ENCODE data around the gene COL5A1. TPM values are rescaled to one million over a fixed set of nuclear protein-coding genes. Genes with fewer than 3 reads are reported as not detected.

Gene COL5A1
- total and polyA plus RNA-seq, 2 donors from 2014 or later, result 2.4 to 23.8 TPM

DNA sequence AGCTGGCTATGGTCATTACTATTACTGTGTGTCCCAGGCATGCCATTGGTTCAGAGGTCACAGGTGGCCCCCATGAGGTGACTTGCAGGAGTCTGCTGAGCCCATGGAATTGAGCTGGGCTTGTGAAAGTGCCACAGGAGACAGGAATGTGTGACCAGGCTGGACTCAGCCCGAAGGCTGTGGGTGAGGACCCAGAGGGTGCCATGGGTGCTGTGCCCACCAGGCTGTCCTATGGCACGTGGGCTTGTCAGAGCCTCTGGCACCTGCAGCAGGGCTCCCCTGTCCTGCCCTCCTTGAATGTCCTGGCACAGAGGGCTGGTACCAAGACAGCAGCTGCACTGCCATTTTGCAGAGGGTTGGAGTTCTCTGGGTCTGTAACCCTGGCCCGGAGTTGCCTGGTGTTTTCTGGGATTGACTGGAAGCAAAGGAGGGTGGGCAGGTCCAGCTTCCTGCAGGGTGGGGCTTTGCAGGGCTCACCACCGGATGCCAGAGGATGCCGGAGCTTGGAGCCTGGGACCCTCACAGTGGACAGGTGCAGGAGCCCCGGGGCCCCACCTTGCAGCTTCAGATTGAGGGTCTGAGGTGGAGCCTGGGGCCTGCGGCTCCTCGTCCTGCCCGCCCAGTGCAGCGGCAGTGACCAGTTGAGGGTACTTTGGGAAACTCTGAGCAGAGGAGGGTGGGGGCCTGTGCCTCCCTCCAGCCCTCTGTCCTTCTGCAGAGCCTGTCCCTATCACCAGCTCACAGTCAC is 14.2 kb downstream of the COL5A1 start:
- TF ChIP-seq, protein P1, sequence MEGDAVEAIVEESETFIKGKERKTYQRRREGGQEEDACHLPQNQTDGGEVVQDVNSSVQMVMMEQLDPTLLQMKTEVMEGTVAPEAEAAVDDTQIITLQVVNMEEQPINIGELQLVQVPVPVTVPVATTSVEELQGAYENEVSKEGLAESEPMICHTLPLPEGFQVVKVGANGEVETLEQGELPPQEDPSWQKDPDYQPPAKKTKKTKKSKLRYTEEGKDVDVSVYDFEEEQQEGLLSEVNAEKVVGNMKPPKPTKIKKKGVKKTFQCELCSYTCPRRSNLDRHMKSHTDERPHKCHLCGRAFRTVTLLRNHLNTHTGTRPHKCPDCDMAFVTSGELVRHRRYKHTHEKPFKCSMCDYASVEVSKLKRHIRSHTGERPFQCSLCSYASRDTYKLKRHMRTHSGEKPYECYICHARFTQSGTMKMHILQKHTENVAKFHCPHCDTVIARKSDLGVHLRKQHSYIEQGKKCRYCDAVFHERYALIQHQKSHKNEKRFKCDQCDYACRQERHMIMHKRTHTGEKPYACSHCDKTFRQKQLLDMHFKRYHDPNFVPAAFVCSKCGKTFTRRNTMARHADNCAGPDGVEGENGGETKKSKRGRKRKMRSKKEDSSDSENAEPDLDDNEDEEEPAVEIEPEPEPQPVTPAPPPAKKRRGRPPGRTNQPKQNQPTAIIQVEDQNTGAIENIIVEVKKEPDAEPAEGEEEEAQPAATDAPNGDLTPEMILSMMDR (IDR thresholded peaks at IDR 0.05; ENCODE audit: borderline replicate concordance, extremely low read depth, insufficient read depth), result no peak
- DNase-seq, result peak in 1 of 5 donors; percentile 63

DNA sequence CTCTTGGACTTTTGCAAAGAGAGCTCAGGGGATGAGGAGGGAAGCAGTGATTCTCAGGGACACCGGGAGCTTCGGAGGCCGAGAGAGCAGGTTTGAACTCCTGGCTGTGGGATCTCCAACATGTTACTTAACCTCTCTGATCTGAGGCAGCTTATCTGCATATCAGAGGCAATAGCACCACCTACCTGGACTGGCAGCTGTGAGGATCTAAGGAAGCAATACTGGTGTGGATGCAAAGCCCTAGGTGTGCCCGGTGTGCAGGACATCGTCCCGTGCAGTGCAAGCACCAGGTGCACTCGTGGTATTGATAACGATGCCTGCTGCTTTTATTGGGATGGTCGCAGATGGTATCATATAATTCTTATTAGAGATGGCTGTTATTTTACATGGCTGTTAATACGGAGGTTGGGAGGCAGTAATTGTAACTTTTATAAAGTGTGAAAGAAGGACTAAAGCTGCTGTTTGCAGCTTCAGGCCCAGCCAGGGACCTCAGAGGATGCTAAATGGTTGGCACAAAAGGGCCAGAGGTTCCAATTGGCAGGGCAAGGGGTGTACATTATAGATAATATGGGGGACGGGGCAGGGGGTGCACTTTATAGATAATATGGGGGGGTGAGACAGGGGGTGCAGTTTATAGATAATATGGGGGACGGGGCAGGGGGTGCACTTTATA is 14.9 kb downstream of the COL5A1 start:
- Histone ChIP-seq H3K27me3 (ENCODE audit: control insufficient read depth, insufficient read depth, low read length) (no peaks in the 10 kb centered on the region), H3K36me3 (ENCODE audit: control insufficient read depth in 2 of 3, insufficient read depth in 3 of 3, low read length in 3 of 3) (no peaks in the 10 kb centered on the region), H3K4me1 (ENCODE audit: control insufficient read depth in 2 of 3, insufficient read depth in 2 of 3, low read depth in 1 of 3, low read length in 3 of 3) (no peaks in the 10 kb centered on the region), H3K4me3 (ENCODE audit: low read length in 3 of 3) (no peak overlapping the region), H3K9me3 (ENCODE audit: control insufficient read depth in 2 of 3, insufficient read depth in 1 of 3, low read length in 3 of 3) (no peaks in the 10 kb centered on the region), H3K9ac (ENCODE audit: low read length in 3 of 3) (no peak overlapping the region), H3K27ac (ENCODE audit: low read depth in 2 of 2, low read length in 2 of 2) (no peak overlapping the region)
- FAIRE-seq (no peak), DNase-seq (no peak)
- intact Hi-C loops (cut with DNase I), result no loop called here
- TF ChIP-seq, protein P1 (IDR thresholded peaks at IDR 0.05; ENCODE audit: borderline replicate concordance, extremely low read depth, insufficient read depth), result no peak

More for the DNA sequence above, 14.2 kb downstream of the COL5A1 start:
- H3K4me3 ChIP-seq (ENCODE audit: low read length in 3 of 3), result no peak overlapping the region
- no peak for FAIRE-seq
- no peaks in the 10 kb centered on the region for H3K4me1 ChIP-seq (ENCODE audit: control insufficient read depth in 2 of 3, insufficient read depth in 2 of 3, low read depth in 1 of 3, low read length in 3 of 3)
- H3K36me3 ChIP-seq (ENCODE audit: control insufficient read depth in 2 of 3, insufficient read depth in 3 of 3, low read length in 3 of 3), result no peaks in the 10 kb centered on the region
- no peaks in the 10 kb centered on the region for H3K27me3 ChIP-seq (ENCODE audit: control insufficient read depth, insufficient read depth, low read length)
- intact Hi-C loops (cut with DNase I), result no loop called here
- no peak overlapping the region for H3K27ac ChIP-seq (ENCODE audit: low read depth in 2 of 2, low read length in 2 of 2)
- no peaks in the 10 kb centered on the region for H3K9me3 ChIP-seq (ENCODE audit: control insufficient read depth in 2 of 3, insufficient read depth in 1 of 3, low read length in 3 of 3)
- H3K9ac ChIP-seq (ENCODE audit: low read length in 3 of 3), result no peak overlapping the region

DNA sequence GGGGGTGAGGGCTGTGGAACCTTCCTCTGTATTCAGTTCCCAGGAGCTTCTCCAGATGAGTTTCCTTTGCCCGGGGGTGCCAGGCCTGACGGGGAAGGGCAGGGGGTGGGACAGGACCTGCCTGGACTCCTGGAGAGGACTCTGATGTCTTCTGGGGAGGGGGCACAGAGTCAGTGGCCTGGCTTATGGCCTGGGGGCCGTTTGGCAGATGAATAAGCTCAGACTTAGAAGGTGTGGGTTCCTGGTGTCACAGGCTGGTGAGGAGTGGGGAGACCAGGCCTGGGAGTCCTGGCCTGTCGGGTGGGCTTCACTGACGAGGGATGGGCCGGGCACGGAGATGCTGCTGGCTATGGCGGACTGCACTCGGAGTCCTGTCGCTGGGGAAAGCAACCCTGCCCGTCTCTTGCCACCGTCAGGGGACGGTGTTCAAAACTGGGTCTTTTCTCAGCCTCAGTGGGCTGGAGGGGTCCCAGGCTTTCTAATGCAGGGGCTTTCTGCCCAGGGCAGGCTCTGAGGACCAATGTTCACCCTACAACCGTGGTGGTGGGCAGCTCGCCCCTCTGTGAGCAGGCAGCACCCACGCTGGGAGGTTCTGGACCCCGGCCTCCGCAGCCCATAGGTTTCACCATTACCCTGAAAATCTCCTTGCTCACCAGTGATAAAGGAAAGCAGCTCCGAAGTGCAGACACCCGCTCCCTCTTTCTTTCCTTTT is 16.2 kb downstream of the COL5A1 start:
- Histone ChIP-seq H3K27ac (ENCODE audit: low read depth in 2 of 2, low read length in 2 of 2) (no peak overlapping the region), H3K36me3 (ENCODE audit: control insufficient read depth in 2 of 3, insufficient read depth in 3 of 3, low read length in 3 of 3) (no peaks in the 10 kb centered on the region), H3K27me3 (ENCODE audit: control insufficient read depth, insufficient read depth, low read length) (no peaks in the 10 kb centered on the region), H3K9ac (ENCODE audit: low read length in 3 of 3) (no peak overlapping the region), H3K9me3 (ENCODE audit: control insufficient read depth in 2 of 3, insufficient read depth in 1 of 3, low read length in 3 of 3) (no peaks in the 10 kb centered on the region), H3K4me3 (ENCODE audit: low read length in 3 of 3) (no peak overlapping the region), H3K4me1 (ENCODE audit: control insufficient read depth in 2 of 3, insufficient read depth in 2 of 3, low read depth in 1 of 3, low read length in 3 of 3) (no peaks in the 10 kb centered on the region)
- intact Hi-C loops (cut with DNase I), result no loop called here
- FAIRE-seq (no peak), DNase-seq (peak in 1 of 5 donors; percentile 63)
- TF ChIP-seq, protein P1 (IDR thresholded peaks at IDR 0.05; ENCODE audit: borderline replicate concordance, extremely low read depth, insufficient read depth), result no peak
